Activated naive CD4-positive, alpha-beta T cell (primary cell): ENCODE data around the gene ZBTB7A.

Experiments used
- DNase-seq, 4 experiments: peaks; one replicate each; lab custom pipeline; 2025; lab: John Stamatoyannopoulos, UW

The ZBTB7A gene

DNA sequence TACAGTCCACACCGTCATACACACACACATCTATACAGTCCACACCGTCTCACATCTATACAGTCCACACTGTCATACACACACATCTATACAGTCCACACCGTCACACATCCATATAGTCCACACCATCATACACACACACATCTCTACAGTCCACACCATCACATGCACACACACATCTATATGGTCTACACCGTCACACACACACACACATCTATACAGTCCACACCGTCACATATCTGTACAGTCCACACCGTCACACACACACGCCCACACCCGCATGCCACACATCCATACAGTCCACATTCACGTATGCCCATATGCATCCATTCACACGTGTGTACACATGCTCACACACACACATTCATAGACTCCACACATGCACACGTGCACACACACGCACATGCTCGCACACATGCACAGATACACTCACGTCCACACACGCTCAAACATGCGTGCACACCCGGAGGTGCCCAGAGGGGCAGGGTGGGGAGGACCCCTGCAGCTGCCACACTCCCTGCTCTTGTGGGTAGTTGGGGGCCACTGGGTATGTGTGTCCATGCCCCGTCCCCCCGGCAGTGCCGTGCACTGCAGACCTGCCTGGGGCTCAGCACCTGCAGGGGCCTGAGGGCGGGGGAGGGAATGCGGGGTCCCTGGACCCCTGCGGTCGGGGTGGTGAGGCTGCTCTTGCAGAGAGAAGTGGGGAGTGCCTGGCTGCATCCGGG, 30.0 kb downstream of the ZBTB7A start:
- DNase-seq = no peak

DNA sequence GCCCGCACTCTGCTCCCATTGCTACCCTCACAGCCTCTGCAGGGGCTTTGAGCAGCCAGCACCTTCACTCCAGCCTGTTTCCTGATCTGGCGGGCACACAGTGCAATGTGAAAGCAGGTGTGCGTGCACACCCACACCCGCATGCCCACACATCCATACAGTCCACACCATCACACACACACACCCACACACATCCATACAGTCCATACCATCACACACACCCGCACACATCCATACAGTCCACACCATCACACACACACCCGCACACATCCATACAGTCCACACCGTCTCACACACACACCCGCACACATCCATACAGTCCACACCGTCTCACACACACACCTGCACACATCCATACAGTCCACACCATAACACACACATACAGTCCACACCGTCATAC, 31.1 kb downstream of the ZBTB7A start:
- DNase-seq = no peak

DNA sequence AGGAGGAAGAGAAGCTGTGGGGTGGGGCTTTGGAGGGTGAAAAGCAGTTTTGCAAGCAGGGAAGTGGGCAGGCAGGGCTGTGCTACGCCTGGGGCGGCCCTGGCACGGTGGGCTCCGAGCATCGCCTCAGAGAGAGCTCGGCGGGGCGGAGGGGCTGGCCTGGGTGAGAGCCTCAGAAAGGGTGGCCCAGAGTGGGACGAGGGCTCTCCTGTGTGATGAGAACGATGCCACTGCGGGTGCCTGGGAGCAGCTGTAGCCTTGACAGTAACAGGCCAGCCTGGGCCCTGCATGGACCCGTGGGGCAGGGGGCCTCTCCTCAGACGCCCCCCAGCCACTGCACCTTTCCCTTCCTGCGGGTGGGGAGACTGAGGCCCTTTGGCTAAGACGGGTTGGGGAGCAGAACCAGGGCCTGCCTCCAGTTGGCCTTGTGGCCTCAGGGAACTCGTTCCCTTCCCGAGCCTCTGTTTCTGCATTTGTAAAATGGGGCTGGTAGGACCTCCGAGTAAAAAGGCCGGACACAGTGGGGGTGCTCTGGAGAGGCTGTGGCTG, 31.6 kb downstream of the ZBTB7A start:
- no peak for DNase-seq

DNA sequence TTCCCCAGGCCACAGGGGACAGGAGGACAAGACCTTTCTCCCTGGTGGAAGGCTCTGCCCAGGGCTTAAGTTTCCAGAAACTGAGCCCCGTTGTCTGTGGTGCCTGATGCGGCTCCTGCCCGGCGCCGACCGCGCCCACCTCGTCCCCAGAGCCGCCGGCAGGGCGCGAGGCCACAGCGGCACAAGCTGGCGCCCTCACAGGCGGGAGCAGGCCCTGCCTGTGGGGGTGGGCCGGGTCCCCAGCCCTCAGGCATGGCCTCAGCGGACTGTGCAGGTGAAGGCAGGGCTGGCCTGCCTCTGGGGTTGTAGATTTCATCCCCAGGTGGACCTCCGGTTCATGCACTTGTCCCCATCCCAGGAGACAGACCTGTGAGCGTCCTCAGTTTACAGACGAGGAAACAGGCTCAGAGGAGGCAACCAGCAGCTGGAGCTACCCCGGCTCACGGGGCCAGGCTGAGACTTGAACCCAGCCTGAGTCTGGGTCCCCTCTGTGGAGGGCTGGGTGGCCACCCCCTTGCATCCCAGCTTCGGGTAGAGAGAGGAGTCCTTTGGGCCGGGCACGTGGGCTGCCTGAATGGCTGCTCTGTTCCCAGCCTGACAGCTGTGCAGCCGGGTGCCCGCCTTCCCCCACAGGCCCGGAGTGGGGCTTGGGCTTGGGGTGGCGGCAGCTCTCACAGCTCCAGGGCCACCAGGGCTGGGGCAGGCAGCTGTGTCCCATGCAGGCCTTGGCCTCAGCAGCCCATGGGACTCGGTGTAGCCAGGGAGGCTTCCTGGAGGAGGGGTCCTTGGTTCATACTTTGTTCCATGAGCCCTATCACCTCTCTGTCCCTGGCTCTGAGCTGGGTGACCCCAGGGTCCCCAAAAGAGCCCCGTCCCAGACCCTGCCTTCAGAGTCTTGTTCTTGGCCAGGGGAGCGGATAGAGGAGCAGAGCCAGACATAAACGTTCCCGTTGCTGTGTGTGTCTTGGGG, 32.4 kb downstream of the ZBTB7A start:
- DNase-seq = no peak

DNA sequence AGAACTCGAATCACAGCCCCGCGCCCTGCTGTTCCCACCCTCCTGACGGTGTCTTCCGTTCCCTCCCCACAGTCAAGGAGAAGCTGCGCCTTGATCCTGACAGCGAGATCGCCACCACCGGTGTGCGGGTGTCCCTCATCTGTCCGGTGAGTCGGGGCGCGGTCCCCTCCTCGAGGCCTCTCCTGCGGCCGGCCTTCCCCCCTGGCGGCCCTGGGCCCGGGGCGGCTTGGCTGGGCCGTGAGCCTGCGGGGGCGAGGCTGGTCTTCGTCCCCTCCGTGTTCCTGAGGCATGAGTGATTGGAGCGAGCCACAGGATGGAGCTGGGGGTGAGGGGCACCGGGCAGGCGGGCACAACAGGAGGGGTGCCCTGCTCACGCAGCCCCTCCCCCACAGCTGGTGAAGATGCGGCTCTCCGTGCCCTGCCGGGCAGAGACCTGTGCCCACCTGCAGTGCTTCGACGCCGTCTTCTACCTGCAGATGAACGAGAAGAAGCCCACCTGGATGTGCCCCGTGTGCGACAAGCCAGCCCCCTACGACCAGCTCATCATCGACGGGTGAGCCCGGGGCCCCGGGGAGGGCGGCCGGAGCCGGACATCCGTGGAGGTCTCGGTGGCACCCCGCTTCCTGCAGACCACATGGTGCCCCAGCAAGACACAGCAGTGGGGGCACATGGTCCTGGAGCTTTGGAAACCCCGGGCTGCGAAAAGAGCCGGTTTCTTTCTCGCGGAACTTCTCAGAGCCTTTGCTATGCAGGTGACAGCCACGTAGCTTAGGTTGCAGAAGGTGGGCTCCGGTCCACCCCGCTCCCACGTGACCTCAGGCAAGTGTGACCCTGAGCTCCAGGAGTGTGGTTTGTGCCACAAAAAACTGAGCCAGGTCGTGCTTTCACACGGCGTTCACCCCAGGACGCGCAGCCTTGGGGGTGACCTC, 33.4 kb downstream of the ZBTB7A start:
- no peak for DNase-seq

DNA sequence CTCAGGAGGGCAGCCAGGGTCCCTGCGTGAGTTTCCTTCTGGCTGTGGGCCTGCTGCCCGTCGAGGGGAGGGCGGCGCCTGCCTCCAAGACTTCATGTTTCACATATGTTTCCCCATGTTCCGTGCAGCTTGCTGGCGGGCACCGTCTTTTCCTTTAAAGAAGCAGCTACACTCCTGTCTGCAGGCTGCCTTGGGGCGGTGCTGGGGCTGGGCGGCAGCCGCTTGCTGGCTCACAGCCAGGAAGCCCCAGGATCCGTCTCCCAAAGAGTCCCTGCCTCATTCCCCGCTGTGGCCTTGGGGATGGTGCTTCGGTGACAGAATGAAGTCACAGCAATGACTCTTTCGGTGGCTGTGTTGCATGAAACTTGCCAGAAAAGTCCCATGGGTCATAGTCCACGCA, 34.3 kb downstream of the ZBTB7A start:
- no peak for DNase-seq

DNA sequence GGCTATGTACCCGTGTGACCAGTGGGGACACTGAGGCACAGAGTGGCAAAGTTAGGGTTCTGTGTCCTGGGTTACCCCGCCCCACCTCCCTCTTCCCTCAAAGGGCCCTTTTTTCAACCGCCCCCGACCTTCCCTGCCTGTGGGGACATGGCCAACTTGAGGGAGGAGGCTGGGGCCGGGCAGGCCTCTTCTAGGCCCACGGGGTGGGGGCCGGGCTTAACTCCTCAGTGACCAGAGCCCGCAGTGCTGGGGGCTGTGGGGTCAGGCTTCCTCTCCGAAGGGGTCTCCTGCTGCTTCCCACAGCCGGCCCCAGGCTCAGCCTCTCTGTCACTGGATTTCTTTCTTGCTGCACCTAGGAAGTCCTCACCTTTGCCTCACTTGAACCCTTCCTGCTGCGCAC, 35.3 kb downstream of the ZBTB7A start:
- DNase-seq = no peak

DNA sequence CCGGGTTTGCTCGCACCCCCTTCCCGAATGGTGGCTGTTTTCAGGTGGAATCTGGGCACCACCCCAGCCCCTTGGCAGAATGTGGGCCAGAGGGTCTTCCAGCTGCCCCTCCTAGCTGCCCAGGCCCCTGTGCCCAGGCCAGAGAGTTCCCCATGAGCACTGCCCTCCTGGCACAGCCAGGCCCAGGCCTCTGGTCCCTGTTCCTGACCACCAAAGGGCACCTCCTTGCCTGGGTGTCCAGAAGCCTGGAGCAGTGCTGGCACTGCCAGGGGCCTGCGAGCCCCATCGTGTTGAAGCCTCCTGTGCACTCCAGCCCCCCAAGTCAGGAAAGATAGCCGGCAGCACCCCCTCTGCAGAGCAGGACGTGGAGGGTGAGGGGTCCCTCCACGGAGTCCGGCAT, 35.7 kb downstream of the ZBTB7A start:
- DNase-seq = no peak

DNA sequence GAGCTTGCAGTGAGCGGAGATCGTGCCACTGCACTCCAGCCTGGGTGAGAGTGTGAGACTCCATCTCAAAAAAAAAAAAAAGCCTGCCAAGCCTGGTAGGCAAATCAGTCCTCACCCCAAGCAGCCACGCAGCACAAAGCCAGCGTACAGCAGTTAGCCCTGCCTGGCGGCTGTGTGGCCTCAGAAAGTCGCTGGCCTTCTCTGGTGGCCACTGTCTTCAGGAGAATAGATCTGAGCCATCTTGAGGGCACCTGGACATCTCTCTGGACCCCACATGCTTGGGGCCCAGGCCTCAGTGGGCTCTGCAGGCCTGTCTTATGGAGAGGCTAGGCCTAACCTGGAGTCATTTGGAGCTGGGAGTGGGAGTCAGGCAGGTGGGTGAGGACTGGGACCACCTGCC, 36.1 kb downstream of the ZBTB7A start:
- no peak for DNase-seq

DNA sequence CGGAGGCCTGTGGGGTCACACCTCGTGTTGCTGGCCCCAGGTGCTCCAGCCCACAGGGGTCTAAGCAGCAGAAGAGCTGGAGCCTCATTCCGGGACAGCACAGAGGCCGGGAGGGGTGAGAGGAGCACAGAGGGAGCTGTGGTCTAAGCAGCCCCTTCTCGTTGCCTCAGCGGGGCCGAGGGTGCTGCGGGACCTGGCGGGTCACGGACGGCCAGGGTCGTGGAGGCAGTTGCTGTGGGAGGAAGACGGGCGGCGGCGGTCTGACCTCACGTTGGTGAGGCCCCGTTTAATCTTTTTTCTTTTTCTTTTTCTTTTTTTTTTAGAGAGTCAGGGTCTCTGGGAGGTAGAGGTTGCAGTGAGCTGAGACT, 37.5 kb downstream of the ZBTB7A start:
- DNase-seq = no peak

DNA sequence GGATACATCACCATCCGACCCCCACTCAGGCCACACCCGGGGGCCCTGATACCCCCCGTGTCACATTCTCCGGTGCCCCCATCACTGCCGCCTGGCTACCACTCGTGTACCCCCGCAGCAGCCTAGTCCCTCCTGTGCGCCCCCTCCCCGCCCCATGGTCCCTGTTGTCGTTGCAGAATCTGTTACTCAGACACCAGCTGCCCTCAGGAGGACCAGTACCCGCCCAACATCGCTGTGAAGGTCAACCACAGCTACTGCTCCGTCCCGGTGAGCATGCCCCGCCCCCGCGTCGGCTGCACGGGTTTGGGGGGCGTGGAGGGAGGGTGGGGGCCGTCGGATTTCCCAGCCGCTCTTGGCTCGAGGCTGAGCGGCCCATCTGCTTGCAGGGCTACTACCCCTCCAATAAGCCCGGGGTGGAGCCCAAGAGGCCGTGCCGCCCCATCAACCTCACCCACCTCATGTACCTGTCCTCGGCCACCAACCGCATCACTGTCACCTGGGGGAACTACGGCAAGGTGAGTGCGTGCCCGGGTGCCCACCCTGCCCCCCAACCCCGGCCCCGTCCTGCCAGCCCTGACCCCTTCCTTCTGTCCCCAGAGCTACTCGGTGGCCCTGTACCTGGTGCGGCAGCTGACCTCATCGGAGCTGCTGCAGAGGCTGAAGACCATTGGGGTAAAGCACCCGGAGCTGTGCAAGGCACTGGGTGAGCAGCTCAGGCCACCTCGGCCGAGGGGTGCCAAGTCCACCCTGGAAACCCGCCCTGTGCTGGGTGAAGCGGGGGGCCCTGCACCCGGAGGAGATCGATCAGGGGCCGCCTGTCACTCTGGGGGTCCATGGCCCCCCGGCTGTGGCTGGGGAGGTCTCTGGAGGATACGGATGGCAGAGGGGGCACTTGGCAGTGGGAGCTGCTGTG, 38.1 kb downstream of the ZBTB7A start:
- DNase-seq = no peak

DNA sequence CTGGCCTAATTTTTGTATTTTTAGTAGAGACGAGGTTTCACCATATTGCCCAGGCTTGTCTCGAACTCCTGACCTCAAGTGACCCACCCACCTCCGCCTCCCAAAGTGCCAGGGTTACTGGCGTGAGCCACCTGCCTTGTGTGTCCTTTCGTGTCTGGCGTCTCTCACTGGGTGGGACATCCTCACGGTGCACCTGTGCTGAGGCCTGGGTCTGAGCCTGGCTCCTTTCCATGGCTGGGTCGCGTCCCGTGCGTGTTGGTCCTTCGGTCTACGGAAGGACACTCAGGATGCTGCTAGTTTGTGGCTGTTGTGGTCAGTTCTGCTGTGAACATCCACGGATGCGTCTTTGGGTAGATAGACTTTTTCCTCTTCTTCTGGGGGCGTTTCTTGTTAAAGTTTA, 39.6 kb downstream of the ZBTB7A start:
- no peak for DNase-seq

DNA sequence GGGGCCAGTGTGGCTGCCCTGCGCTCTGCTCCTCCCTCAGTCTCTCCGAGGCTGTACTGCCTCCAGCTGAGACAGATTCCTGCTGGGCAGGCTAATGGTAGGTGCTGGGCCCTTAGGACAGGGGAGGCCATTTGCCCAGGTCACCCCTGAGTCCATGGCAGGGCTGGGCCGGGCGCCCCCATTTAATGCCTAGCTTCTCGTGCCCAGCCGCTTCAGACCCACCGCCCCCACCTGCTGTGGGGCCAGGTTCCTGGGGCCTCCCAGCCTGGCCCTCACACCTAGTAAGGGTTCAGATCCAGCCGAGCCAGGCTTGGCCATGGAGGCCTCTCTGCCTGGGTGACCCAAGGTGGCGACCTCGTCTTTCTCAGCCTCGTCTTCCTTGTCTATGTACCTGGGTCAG, 41.4 kb downstream of the ZBTB7A start:
- DNase-seq = no peak

DNA sequence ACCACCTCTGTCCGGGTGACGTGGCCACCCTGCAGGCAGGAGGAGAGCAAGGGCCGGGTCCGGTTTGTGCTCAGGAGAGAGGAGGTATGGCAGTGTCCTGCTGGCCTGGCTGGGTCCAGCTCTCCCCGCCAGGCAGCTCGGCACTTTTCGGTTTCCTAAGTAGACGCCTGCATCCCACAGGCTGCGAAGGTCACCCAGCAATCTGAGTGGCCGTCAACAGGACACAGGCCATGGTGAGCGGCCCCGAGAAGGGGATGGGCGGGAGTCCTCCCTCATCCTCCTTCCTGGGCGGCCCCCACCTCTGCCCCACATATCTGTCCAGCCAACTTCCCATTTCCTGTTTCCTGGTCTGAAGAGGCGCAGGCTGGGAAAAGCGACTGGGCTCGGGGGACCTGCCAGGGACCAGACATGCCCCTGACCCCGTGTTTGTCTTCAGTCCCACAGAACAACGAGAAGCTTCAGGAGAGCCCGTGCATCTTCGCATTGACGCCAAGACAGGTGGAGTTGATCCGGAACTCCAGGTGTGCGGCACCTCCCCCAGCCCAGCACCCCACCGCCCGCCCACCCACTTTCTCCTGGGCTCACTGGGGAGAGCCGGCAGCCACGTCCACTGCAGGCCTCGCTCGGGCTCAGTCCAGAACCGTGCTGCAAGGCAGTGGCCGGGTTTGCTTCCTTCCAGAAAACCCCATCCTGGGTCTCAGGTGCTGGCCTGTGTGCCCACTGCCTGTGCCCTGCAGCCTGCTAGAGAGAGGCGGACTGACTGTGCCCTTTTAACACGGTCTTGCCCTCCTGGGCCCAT, 42.9 kb downstream of the ZBTB7A start:
- DNase-seq = no peak

DNA sequence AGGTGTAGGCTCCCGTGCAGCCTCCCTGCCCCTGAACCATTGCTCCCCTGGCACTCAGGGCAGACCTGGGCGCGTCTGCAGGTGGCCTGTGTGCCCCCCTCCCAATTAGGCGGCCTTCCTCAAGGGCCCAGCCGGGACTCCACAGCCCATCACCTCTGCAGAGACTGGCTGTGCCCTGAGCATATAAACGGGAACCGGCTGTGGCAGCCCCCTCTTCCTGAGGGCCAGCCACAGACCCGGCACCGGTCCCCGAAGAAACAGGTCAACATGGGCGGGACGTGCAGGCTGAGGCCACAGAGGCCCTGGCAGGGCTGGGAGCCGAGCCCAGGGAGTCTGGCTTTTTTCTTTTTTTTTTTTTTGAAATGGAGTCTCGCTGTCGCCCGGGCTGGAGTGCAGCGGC, 47.1 kb downstream of the ZBTB7A start:
- no peak for DNase-seq

DNA sequence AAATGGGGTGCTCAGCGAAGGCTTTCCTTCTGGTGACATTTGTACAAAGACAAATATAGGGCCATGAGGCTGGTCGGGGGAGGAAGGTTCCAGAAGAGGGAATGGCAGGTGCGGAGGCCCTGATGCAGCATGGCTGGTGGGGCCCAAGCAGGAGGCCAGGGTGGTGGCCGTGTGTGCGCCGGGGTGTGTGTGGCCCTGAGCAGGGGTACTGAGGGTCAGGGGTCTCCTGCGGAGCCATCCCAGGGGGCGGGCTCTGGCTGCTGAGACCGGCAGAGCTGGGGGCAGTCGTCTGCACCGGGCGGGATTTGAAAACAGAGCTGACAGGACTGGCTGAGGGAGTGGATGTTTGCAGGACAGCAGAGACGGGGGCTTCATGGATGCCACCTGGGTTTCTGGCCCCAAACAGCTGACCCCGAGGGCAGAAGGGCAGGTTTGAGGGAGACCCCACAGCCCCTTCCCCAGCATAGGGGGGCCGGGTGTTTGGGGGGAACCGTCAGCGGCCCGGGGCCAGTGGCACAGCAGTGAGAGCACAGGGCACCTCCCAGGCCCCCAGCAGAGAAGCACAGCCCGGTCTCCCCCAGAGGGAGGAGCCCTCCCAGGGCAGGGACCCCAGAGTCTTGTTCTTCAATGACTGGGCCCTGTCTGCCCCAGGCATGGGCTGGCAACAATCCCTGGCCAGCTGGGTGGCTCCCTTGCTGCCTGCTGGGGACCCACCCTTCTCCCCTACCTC, 47.8 kb downstream of the ZBTB7A start:
- no peak for DNase-seq

DNA sequence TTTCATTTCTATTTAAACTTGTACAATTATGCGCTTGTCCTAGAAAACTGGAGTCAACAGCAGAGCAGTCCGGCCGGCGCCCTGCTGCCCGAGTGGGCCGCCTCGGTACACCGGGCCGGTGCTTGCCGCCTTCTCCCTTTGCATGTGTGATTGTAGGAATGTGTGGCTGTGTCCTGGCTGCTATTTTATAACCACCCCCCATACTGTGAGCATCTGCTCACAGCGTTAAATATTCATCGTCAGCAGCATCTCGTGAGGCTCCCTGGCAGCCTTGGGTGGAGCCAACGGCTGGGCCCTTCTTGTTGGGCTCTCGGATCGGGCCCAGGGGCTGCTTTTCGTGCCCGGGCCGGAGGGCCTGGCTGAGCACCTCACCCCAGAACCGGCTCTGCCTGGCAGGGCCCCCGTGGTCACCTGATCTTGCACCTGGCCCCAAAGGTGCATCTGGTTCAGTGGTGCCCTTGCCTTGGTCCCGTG, 48.5 kb downstream of the ZBTB7A start:
- DNase-seq = no peak

DNA sequence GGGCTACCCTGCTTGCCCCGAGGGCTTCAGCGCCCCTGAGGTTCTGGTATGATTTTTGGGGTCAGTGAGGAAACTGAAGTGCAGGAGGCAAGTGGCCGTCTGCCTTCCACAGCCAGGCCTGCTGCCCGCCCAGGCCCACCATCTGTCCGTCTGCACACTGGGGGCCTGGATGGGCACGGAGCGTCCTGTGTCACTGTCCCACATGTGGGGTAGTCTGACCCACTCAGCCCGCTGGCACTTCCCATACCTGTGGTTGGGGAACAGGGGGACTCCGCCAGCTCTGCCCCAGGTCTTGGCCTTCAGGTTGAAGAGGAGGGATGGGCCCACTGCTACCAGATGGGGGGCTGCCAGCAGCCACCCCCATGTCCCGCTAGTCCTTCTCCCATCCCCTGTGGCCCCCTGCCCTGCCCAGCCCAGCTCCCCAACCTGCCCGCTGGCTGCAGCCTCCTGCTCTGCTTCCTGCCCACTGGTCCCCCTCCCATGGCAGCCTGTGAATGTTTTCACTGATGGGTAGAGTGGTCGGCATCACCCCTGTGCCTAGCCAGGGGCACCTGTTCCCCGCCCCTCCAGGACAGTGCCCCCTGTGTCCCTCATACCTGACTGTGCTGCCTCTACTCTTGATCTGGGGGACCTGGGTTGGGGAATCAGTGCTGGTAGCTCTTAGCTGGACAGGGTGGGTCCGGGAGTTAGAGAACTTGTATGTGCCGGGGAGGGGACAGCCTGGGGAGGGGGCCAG, 49.6 kb downstream of the ZBTB7A start:
- no peak for DNase-seq

DNA sequence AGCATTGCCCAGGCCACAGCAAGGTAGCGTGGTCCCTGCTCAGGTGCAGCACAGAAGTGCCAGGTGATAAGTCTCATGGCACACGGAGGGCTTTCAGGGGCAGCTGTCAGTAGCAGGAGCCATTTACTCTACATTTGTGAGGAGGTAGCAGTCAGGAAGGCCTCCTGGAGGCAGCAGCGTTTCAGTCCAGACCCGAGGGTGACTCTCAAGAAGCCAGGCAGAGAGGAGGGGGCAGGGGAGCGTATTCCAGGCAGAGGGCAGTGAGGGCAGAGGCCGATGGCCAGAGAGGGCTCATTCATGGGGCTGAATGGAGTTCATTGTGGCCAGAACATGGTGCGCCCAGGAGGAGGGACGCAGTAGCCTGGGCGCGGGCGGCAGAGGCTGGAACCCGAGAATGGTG, 50.2 kb downstream of the ZBTB7A start:
- no peak for DNase-seq
